HL-60 (cell line): ENCODE measurements around the gene NEXMIF.
"Not testable (repeated sequence)": the region's sequence is repeated elsewhere in the genome, so short reads cannot be mapped to it uniquely, and the experiment has no call there.

ENCODE experiments used
- DNase-seq, 2 experiments: peaks; one replicate each; pipeline ENCODE4 v3.0.0-alpha.2; 2010 to 2020; ENCODE audit warnings: low read depth in 1 of 2, low spot score in 1 of 2
- H3K27ac ChIP-seq: fragments of 250-450 bp; sonication (Bioruptor Pico); replicated peaks from 2 replicates; pipeline ENCODE4 v1.5.1; 2020; ENCODE audit warnings: mild to moderate bottlenecking, moderate library complexity
- H3K27me3 ChIP-seq: fragments of 250-450 bp; sonication (Bioruptor Pico); 2 replicates; pipeline ENCODE4 v1.5.1; 2021; ENCODE audit warnings: mild to moderate bottlenecking, moderate library complexity; ENCODE audit not compliant: insufficient read depth, poor library complexity, severe bottlenecking
- H3K4me3 ChIP-seq: replicated peaks from 2 replicates; pipeline ENCODE4 v1.5.1; 2011; ENCODE audit warnings: mild to moderate bottlenecking, control low read depth, low read length; ENCODE audit not compliant: insufficient read depth
- CTCF ChIP-seq: IDR thresholded peaks from one replicate; pipeline ENCODE4 v1.5.1; 2011; ENCODE audit warnings: low read length, control low read depth, inconsistent platforms; ENCODE audit not compliant: insufficient read depth
- GABPA ChIP-seq: IDR thresholded peaks from 2 replicates; pipeline ENCODE4 v1.6.1; 2012; ENCODE audit warnings: low read depth
- POLR2AphosphoS5 ChIP-seq: IDR thresholded peaks from 2 replicates; pipeline ENCODE4 v1.6.1; 2012; ENCODE audit warnings: low read depth
- REST ChIP-seq: IDR thresholded peaks from 2 replicates; pipeline ENCODE4 v1.6.1; 2012; ENCODE audit warnings: low read depth; ENCODE audit not compliant: insufficient replicate concordance
- SPI1 ChIP-seq: IDR thresholded peaks from 2 replicates; pipeline ENCODE4 v1.6.1; 2012; ENCODE audit warnings: low read depth, mild to moderate bottlenecking, borderline replicate concordance

The NEXMIF gene

GRCh38 chrX:74736450-74736849 lies 188.8 kb downstream of the NEXMIF start:
- Histone ChIP-seq H3K27ac (no peak overlapping the region), H3K27me3 (no peaks in the 10 kb centered on the region), H3K4me3 (no peak overlapping the region)
- DNase-seq: no peak
- TF ChIP-seq POLR2AphosphoS5 (no peak), REST (no peak), GABPA (no peak), SPI1 (no peak), CTCF (no peak)

- H3K27ac ChIP-seq: no peak overlapping the region
- DNase-seq: no peak
- H3K4me3 ChIP-seq: no peak overlapping the region
- TF ChIP-seq GABPA (no peak), SPI1 (no peak), CTCF (no peak), POLR2AphosphoS5 (no peak), REST (no peak)
- H3K27me3 ChIP-seq: peaks cover 2% of the 10 kb centered on the region
Measured at GRCh38 chrX:74705269-74705668, 220.0 kb downstream of the NEXMIF start.

GRCh38 chrX:74701343-74701742 lies 223.9 kb downstream of the NEXMIF start:
- not testable (repeated sequence) for H3K27me3 ChIP-seq, H3K27ac ChIP-seq, H3K4me3 ChIP-seq, DNase-seq

GRCh38 chrX:74684466-74684865 lies 240.8 kb downstream of the NEXMIF start:
- no peak for DNase-seq

More at GRCh38 chrX:74684466-74684865, 240.8 kb downstream of the NEXMIF start:
- no peak overlapping the region for H3K27ac ChIP-seq
- H3K4me3 ChIP-seq: no peak overlapping the region
- no peak for TF ChIP-seq SPI1
- TF ChIP-seq REST: no peak
- no peak for TF ChIP-seq CTCF
- TF ChIP-seq GABPA: no peak
- no peak for TF ChIP-seq POLR2AphosphoS5
- no peaks in the 10 kb centered on the region for H3K27me3 ChIP-seq
